Left renal pelvis (tissue), 4 donors: ENCODE data around the gene LSM12. TPM values are rescaled to one million over a fixed set of nuclear protein-coding genes. Genes with fewer than 3 reads are reported as not detected.

ENCODE experiments used
- DNase-seq, 4 donors: peaks; one replicate each; pipeline ENCODE4 v3.0.0-alpha.2; 2013; ENCODE audit warnings: low read depth in 4 of 4, low spot score in 3 of 4
- polyA plus RNA-seq, 4 donors: library from polyadenylated mRNA; unstranded; fragments of 120-200 nt; gene quantifications; one replicate each; pipeline ENCODE4 v1.2.1, GENCODE V29; 2013; ENCODE audit not compliant: insufficient read length in 4 of 4

LSM12 gene
- polyA plus RNA-seq, 4 donors, result 34.2 to 48.7 (median 41.2) TPM

DNA sequence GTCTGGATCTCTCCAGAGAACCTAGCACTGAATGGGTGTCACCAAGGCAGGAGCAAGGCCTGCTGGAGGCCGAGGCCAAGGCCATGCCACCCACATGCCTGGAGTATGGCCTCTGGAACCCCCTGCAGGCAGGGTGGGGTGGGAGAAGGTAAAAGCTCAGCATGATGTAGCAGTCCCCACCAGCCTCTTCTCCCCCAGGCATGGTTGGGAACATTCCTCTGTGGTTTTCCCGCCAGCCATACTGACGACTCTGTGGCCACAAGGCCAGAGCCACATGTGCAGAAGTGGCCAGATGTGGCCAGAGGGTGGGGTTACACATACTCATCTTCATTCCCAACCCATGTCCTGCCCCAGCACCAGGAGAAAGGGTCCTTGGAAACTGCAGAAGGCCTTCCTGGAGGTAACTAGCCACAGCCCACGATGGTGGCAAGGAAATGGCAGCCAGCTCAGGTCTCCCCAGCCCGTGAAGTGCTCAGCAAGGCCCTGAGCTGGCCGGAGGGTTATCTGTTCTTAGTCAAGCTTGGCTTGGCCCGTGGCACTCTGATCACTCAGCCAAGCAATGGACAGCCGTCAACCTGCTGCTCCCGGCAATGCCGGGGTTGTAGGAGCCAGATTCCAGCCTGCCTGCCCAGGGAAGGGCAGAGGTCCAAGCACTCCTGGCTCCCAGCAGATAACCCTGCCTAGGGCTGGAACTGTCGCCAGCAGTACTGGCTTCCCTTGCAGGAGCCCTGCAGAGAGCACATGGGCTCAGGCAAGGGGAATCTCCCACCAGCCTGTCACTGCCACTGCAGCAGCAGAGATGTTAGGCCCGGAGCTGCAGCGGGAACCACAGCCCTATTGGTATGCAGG lies 30.9 kb upstream of the LSM12 start:
- no peak for DNase-seq

DNA sequence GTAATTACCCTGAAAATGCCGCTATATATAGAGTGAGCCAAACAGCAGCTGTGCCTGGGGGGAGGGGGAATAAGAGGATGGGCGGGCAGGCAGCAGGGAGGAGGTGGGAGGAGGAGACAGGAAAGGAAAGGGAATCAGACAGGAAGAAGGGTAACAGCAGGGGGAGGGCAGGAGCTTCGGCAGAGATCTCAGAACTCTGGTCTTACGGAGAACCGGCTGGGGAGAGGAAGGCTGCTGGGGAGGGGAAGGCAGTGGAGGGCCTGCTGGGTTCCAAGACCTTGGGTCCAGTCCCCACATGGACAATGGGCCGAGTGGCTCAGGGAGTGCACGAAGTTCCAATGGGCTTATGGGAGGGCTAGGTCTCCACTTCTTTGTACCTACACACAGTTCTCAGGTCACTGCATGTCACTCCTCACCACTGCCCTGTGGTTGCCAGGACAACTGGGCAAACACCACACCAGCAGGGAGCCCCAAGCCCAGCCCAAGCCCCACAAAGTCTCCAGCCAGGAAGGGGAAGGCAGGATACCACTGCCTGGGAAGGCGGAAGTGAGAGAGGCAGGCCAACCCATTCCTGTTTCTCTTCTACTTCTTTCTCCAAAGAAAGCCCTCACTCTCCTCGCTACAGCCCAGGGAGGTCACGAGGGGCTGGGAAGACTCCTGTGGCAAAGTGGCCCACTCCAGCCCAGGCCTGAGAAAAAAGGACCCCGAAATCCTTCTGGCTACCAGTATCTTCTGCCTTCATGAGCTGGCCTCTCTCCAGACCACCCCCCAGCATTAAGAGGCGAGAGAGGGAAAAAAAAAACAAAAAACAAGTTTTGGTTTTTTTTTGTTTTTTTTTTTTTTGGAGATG lies 29.4 kb upstream of the LSM12 start:
- peak; percentile 74 to 82 (median 76) for DNase-seq

DNA sequence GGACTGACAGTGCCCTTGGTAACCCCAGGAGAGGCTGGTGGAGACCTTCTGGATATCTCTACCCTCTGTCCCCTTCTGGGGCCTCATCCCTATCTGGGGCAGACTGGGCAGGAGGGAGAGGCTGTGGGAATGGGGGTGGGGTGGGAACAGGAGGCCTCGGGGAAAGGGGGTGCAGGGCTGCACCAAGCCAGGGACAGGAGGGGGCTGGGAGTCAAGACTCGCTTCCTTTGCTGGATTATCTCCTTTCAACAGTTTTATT lies 28.8 kb upstream of the LSM12 start:
- DNase-seq, result no peak

GRCh38 chr17:44094701-44095387 lies 28.4 kb upstream of the LSM12 start:
- no peak for DNase-seq

DNA sequence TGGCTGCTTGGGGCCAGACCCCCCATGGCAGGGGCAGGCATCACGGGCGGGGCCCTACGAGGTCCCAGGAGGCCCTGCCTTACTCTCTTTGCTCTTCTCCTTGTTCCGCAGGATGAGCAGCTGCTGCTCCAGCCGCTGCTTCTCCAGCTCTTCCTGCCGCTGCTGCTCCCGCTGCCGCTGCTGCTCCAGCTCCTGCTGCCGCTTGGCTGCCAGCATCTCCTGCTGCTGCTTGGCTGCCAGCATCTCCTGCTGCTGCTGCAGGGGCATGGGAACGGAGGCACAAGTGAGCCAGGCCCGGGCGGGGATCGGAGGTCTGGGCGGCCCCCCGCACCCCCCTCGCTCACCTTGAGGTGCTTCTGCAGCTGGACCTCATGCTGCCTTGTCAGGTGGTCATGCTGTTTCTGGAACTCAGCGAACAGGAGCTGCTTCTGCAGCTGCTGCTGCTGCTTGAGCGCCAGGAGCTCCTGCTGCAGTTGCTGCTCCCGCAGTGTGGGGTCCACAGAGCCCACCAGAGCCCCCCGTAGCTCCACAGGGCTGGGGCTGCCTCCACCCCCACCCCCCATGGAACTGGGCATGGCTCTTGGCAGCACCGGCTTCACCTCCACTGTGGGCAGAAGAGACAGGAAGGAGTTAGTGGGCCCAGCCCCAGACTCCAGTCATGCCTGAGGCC lies 26.9 kb upstream of the LSM12 start:
- DNase-seq, result no peak

- DNase-seq, result no peak
Observed at GRCh38 chr17:44092051-44092450, 25.6 kb upstream of the LSM12 start.

DNA sequence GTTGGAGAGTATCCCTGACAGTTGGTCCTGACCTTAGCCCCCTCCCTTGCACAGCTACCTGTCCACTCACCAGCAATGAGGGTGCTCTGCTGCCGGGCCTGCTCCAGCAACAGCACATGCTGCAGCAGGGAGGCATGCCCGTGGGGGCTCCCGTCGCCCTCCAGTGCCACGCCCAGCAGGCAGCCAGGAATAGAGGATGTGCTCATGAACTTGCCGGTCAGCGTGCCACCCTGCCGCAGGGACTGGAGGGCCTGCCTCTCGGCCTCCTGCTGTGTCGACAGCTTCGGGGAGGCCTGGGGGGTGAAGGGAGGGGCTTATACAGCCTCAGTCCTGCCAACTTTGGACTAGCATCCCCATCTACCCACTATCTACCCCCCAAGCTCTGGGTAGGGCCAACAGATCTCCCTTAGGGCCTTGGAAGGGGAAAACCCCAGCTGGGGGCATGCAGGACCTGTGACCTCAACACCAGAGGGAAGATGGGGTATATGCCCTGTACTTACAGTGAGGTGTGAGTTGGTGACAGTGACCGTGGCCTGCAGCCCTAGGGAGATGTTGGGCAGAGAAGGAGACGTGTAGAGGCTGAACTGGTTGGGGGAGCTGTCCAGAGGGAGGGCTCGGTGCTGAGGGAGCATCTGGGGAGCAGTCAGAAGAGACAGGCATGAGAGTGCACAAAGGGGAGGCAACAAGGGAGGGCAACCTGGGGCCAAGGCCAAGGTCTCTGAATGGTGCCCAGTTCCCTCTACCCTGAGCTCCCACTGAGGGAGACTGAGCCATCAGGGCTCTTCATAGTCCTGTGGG lies 24.9 kb upstream of the LSM12 start:
- no peak for DNase-seq

DNA sequence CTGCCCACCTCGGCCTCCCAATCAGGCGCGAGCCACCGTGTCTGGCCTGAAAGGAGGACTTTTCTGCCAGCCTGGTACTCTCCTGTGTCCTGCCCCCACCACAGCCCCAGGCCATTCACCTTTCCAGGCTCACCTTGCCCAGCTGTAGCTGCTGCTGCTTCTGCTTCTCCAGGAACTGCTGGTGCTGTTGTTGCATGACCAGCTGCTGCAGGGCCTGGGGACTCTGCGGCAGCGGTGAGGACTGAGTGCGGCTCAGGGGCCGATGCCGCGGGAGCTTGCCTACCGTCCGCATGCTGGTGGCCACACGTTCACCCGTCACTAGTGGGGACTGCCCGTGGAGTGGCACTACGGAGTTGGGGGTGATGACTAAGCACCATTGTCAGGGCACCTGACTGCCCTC lies 21.8 kb upstream of the LSM12 start:
- no peak for DNase-seq

DNA sequence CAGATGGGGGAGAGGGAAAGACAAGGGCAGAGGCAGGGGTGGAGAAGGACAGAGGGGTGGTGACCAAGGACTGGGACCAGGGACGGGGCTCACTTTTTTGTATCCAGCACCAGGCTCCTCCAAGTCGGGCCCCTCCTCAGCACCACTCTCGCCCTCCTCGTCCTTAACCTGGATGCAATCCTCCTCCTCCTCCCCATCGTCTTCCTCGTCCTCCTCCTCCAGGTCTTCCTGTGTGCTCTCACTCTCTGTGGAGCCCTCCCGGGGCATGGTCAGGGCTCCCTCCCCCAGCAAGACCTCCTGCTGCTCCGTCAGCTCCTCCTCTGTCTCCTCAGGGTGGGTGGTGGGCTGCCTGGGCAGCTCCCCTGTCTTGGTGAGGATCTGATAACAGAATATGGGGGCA lies 20.8 kb upstream of the LSM12 start:
- no peak for DNase-seq

DNA sequence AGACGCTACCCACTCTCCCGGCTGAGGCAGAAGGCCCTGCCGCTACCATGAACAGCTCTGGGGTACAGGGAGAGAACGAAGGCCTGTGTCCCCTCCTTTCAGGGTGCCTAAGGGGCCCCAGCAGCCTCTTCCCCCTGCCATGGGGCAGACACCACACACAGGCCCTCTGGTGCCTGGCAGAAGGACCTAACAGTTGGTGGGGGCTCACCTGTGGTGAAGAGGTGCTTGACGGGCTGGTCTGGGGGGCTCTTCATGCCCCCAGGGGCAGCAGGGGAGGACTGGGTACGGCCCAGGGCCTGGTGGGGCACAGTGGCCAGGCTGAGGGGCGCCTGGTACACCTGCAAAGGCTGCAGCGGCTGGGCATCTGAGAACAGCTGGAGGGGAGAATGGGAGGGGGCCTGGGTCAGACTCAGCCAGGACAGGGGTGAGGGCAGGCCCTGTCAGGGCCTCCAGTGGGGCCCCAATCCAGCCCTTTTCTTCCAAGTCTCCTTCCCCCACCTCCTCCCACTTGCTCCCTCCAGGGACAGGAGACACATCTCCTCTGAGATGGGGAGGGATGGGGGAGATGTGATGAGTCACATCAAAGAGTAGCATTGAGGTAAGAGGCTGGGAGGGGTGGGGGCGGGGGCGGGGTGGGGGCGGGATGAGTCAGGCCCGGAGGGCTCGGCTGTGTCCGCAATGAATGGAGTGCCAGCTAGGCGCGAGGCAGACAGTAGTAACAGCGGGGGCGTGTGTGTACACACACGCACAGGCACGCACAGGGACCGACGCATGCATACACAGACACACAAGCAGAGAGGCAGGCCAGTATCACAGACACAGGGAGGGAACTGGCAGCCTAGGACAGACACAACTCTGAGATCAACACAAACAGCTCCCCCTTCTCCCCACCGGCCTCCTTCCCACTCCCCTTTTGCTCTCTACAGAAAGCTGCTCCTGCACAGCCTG lies 20.2 kb upstream of the LSM12 start:
- DNase-seq, result no peak

GRCh38 chr17:44085908-44086307 lies 19.4 kb upstream of the LSM12 start:
- DNase-seq, result no peak

DNA sequence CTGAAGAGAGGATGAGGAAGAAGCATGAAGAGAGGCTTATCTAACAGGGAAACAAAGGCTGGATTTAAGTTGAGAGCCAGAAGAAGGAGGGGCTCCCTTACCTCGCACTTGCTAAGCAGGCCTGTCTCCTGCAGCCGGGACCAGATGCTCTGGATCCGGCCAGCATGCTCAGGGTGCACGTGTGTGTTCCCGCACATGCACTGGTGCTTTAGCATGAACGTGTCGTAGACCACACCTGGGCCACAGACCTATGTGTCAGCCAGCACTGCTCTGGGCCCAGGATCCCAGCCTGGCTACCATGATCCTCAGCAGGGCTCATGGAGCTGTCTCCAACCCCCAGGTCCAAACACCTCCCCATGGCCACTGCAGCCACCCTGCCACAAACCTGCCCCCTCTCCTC lies 18.4 kb upstream of the LSM12 start:
- DNase-seq, result no peak

GRCh38 chr17:44084131-44084538 lies 17.7 kb upstream of the LSM12 start:
- DNase-seq, result no peak

DNA sequence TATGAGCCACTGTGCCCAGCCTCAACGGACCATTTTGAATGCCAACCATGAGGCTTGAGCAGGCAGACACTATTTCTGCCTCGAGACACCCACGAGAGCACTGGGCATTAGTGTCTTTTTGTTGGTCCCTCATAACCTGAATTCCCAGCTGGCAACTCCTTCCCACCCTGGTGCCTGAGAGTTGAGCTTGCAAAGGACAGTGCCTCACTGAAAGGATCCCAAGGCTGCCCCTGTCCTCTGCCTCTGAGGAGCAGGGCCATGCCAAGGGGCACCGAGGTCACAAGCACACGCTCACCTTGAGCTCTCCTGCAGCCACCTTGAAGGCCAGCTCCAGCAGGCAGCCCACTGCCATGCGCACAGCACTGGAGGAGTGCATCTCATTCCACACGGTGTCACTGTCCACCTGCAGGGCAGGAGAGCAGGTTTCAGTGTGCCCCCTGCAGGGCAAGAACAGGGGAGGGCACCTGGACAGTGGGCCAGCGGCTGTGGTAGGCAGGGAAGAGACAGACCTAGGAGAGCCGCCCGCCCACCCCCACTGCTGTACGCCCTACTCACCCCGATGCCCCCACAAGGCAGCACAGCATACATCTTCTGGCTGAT lies 16.9 kb upstream of the LSM12 start:
- no peak for DNase-seq

GRCh38 chr17:44082256-44082927 lies 15.9 kb upstream of the LSM12 start:
- no peak for DNase-seq

- no peak for DNase-seq
Observed at GRCh38 chr17:44081681-44082080, 15.2 kb upstream of the LSM12 start.

- no peak for DNase-seq
Observed at GRCh38 chr17:44079877-44080821, 13.7 kb upstream of the LSM12 start.
